GM21619 (cell line): Measurements from ENCODE around the gene EIF4B.

ENCODE experiments used
- ATAC-seq: cut with Tn5 transposase; IDR thresholded peaks from one replicate; pipeline ENCODE4 v1.9.1; 2021; ENCODE audit not compliant: unreplicated experiment

EIF4B gene

GRCh38 chr12:53044896-53045695 lies 38.8 kb downstream of the EIF4B start:
- ATAC-seq = no peak

GRCh38 chr12:53045696-53046045 lies 39.4 kb downstream of the EIF4B start:
- ATAC-seq = no peak

- peak; percentile 32 for ATAC-seq
Measured at GRCh38 chr12:53046655-53047220, 40.5 kb downstream of the EIF4B start.

- peak; percentile 67 for ATAC-seq
Measured at GRCh38 chr12:53047221-53048032, 41.2 kb downstream of the EIF4B start.

- ATAC-seq = no peak
Measured at GRCh38 chr12:53048033-53048779, 42.0 kb downstream of the EIF4B start.

- no peak for ATAC-seq
Measured at GRCh38 chr12:53048780-53049401, 42.6 kb downstream of the EIF4B start.

- no peak for ATAC-seq
Measured at GRCh38 chr12:53049571-53050318, 43.5 kb downstream of the EIF4B start, which contains the start of gene TNS2. TSS of gene TNS2 (plus strand) at chr12:53050065. CDS start at chr12:53050186, 121 bp downstream.

- ATAC-seq = no peak
Measured at GRCh38 chr12:53050426-53051057, 44.3 kb downstream of the EIF4B start.

- ATAC-seq = no peak
Measured at GRCh38 chr12:53051058-53051880, 45.0 kb downstream of the EIF4B start.

GRCh38 chr12:53051881-53052412 lies 45.7 kb downstream of the EIF4B start:
- ATAC-seq = no peak

- ATAC-seq = no peak
Measured at GRCh38 chr12:53052419-53053217, 46.4 kb downstream of the EIF4B start.

- ATAC-seq = no peak
Measured at GRCh38 chr12:53053218-53054111, 47.2 kb downstream of the EIF4B start.

GRCh38 chr12:53054112-53054878 lies 48.0 kb downstream of the EIF4B start:
- peak; percentile 89 for ATAC-seq

- no peak for ATAC-seq
Measured at GRCh38 chr12:53055471-53056266, 49.4 kb downstream of the EIF4B start.

GRCh38 chr12:53056296-53056695 lies 50.0 kb downstream of the EIF4B start:
- ATAC-seq = no peak
